HepG2 (cell line): Measurements from ENCODE around the gene FOXR1. TPM values are rescaled to one million over a fixed set of nuclear protein-coding genes. Genes with fewer than 3 reads are reported as not detected.

Experiments used
- ATAC-seq: fragments of 200-7000 bp; cut with Tn5 transposase; 3 replicates; pipeline ENCODE4 v1.9.1; 2020; ENCODE audit warnings: mild to moderate bottlenecking, moderate library complexity
- BruUV-seq: library from RNA; stranded (reverse); fragments of 400-500 nt; replicated peaks from 2 replicates; lab custom pipeline; 2021; lab: Mats Ljungman, UMichigan
- CTCF ChIA-PET: fragments of 300-600 bp; formaldehyde crosslinking; extraction: SDS; loops from one replicate; lab custom pipeline; 2021; ENCODE audit warnings: low total read pairs, inconsistent platforms, low intra/inter-chr PET ratio; lab: Yijun Ruan, JAX
- POLR2A ChIA-PET: fragments of 350-600 bp; sonication (Branson Sonifier 250); formaldehyde crosslinking; loops from one replicate; lab custom pipeline; 2020; ENCODE audit warnings: antibody characterized with exemption, inconsistent platforms; lab: Yijun Ruan, JAX
- DNase-seq: peaks from one replicate; pipeline ENCODE4 v3.0.0-alpha.2; 2015; ENCODE audit warnings: low spot score
- FAIRE-seq: peaks from 3 replicates; lab custom pipeline; 2011; peaks lifted over from hg19 to GRCh38; lab: Jason Lieb, UNC
- H2AFZ ChIP-seq: one replicate; pipeline ENCODE4 v1.6.1; 2011; ENCODE audit warnings: low read length, inconsistent platforms
- H3K27ac ChIP-seq: fragments of 300-600 bp; 3 replicates; pipeline ENCODE4 v1.8.0; 2011; ENCODE audit warnings: mixed run types, mild to moderate bottlenecking, mixed read lengths, low read length, inconsistent platforms; ENCODE audit not compliant: insufficient read depth; ENCODE audit errors: extremely low read length
- H3K27me3 ChIP-seq, 2 experiments: fragments of 200-600 bp in 1 of 2; 2 replicates in 1 of 2; 3 replicates in 1 of 2; pipeline versions ENCODE4 v1.6.0 to v1.8.0; 2011; ENCODE audit warnings: low read length in 2 of 2, mild to moderate bottlenecking in 2 of 2, moderate library complexity in 2 of 2, inconsistent platforms in 1 of 2; ENCODE audit not compliant: insufficient read depth in 2 of 2, control insufficient read depth in 1 of 2
- H3K36me3 ChIP-seq, 2 experiments: fragments of 200-600 bp in 1 of 2; replicated peaks in 1 of 2; 2 replicates in 1 of 2; 3 replicates in 1 of 2; pipeline versions ENCODE4 v1.5.1 to v1.8.0; 2011; ENCODE audit warnings: low read length in 2 of 2, inconsistent platforms in 1 of 2; ENCODE audit not compliant: insufficient read depth in 2 of 2, control insufficient read depth in 1 of 2
- H3K4me1 ChIP-seq: 2 replicates; pipeline ENCODE4 v1.5.1; 2012; ENCODE audit warnings: low read length, inconsistent platforms; ENCODE audit not compliant: insufficient read depth
- H3K4me2 ChIP-seq: 2 replicates; pipeline ENCODE4 v1.6.0; 2011; ENCODE audit warnings: low read depth, low read length, inconsistent platforms
- H3K4me3 ChIP-seq, 3 experiments: fragments of 200-600 bp in 1 of 3; sonication (generic), shearing (Covaris generic) in 1 of 3; replicated peaks in 1 of 3; 2 replicates each; pipeline ENCODE4 v1.5.1; 2011 to 2016; ENCODE audit warnings: low read length in 3 of 3, inconsistent platforms in 2 of 3, low read depth in 2 of 3, mild to moderate bottlenecking in 2 of 3, control low read depth in 1 of 3, mixed read lengths in 1 of 3; ENCODE audit not compliant: insufficient read depth in 1 of 3
- H3K79me2 ChIP-seq: one replicate; pipeline ENCODE4 v1.6.1; 2011; ENCODE audit warnings: low read length, inconsistent platforms; ENCODE audit not compliant: insufficient read depth
- H3K9ac ChIP-seq: 2 replicates; pipeline ENCODE4 v1.6.0; 2011; ENCODE audit warnings: mild to moderate bottlenecking, low read depth, low read length, inconsistent platforms; ENCODE audit not compliant: insufficient read depth
- H3K9me3 ChIP-seq: 2 replicates; pipeline ENCODE4 v1.5.1; 2012; ENCODE audit warnings: mild to moderate bottlenecking, low read length
- H4K20me1 ChIP-seq: 2 replicates; pipeline ENCODE4 v1.6.0; 2011; ENCODE audit warnings: inconsistent platforms, mild to moderate bottlenecking, low read length, moderate library complexity; ENCODE audit not compliant: insufficient read depth
- CAMTA2 ChIP-seq: sonication (generic); formaldehyde crosslinking; IDR thresholded peaks from 2 replicates; pipeline ENCODE4 v1.4.0; 2020; ENCODE audit warnings: mild to moderate bottlenecking, missing genetic modification reagents, borderline replicate concordance
- ETV5 ChIP-seq: IDR thresholded peaks from 2 replicates; pipeline ENCODE4 v1.6.1; 2018; ENCODE audit warnings: missing biosample characterization, missing genetic modification reagents, inconsistent platforms, borderline replicate concordance
- FOXJ3 ChIP-seq: sonication (generic); formaldehyde crosslinking; IDR thresholded peaks from 2 replicates; pipeline ENCODE4 v1.4.0; 2020; ENCODE audit warnings: missing genetic modification reagents, mild to moderate bottlenecking, borderline replicate concordance
- GABPA ChIP-seq, 2 experiments: IDR thresholded peaks; 2 replicates each; pipeline ENCODE4 v1.6.1; 2011 to 2016; ENCODE audit warnings: low read depth in 2 of 2, low read length in 1 of 2, missing biosample characterization in 1 of 2, missing genetic modification characterization in 1 of 2
- NKX3-1 ChIP-seq: sonication (generic); formaldehyde crosslinking; IDR thresholded peaks from 2 replicates; pipeline ENCODE4 v1.5.0; 2020; ENCODE audit warnings: missing genetic modification reagents
- SAP130 ChIP-seq: IDR thresholded peaks from 2 replicates; pipeline ENCODE4 v1.6.1; 2016; ENCODE audit warnings: low read depth
- TEAD3 ChIP-seq: optimal IDR thresholded peaks from 2 replicates; pipeline ENCODE3; 2016; ENCODE audit warnings: borderline replicate concordance
- ZFY ChIP-seq: sonication (generic); formaldehyde crosslinking; IDR thresholded peaks from 2 replicates; pipeline ENCODE4 v1.4.0; 2020; ENCODE audit warnings: missing genetic modification reagents
- ZNF451 ChIP-seq: sonication (generic); formaldehyde crosslinking; IDR thresholded peaks from 2 replicates; pipeline ENCODE4 v1.5.0; 2020; ENCODE audit warnings: mild to moderate bottlenecking, missing genetic modification reagents
- ZNF777 ChIP-seq: sonication (generic); formaldehyde crosslinking; IDR thresholded peaks from 2 replicates; pipeline ENCODE4 v1.4.0; 2020; ENCODE audit warnings: missing genetic modification reagents
- WGBS: methylation state at CpG from one replicate; pipeline ENCODE4 v1.1.6; 2017; ENCODE audit warnings: low lambda C conversion rate; 5-methylcytosine and 5-hydroxymethylcytosine counted together
- in situ Hi-C: cut with HindIII; loops from 2 replicates; pipeline ENCODE4 v1.10.0; 2017; ENCODE audit warnings: low pct_unique_long_range_greater_than_20kb; ENCODE audit not compliant: extremely low pct_ligation_motif_present
- intact Hi-C: fragments of 100-400 bp; cut with micrococcal nuclease; formaldehyde crosslinking; loops from one replicate; pipeline ENCODE4 v1.10.0; 2022; ENCODE audit not compliant: unreplicated experiment
- polyA plus RNA-seq, 8 experiments: library from polyadenylated mRNA; depleted of rRNA in 3 of 8; stranded (reverse) in 7 of 8; unstranded in 1 of 8; fragments of >200 nt; fragmentation: Illumina TruSeq in 4 of 8; extraction: Trizol in 4 of 8; gene quantifications; 2 replicates each; pipeline versions ENCODE4 v1.2.1 to v1.2.3, GENCODE V29; 2011 to 2016; ENCODE audit warnings: low read depth in 4 of 8, missing spikeins in 1 of 8, mixed read lengths in 1 of 8; ENCODE audit not compliant: insufficient read depth in 1 of 8
- total RNA-seq, 5 experiments: library from RNA; depleted of rRNA; stranded (reverse); fragments of >200 nt; fragmentation: Illumina TruSeq; extraction: Trizol; gene quantifications; 2 replicates each; pipeline ENCODE4 v1.2.3, GENCODE V29; 2016; ENCODE audit warnings: low read depth in 1 of 5
- TF ChIP-seq, protein P1 (sequence below): IDR thresholded peaks from 2 replicates; pipeline ENCODE4 v1.6.1; 2016; ENCODE audit warnings: missing compliant biosample characterization, missing genetic modification reagents, borderline replicate concordance
- TF ChIP-seq, protein P2 (sequence below): sonication (generic); formaldehyde crosslinking; IDR thresholded peaks from 2 replicates; pipeline ENCODE4 v1.5.1; 2020; ENCODE audit warnings: missing genetic modification reagents, mild to moderate bottlenecking, borderline replicate concordance
- TF ChIP-seq, protein P3 (sequence below): sonication (generic); formaldehyde crosslinking; IDR thresholded peaks from 2 replicates; pipeline ENCODE4 v1.5.1; 2020; ENCODE audit warnings: mild to moderate bottlenecking, missing genetic modification reagents, moderate library complexity

The FOXR1 gene
- total and polyA plus RNA-seq, 2 of the 13 experiments (the other 11 are each of a cell fraction or from before 2014, with no cell fraction given) = not detected

DNA sequence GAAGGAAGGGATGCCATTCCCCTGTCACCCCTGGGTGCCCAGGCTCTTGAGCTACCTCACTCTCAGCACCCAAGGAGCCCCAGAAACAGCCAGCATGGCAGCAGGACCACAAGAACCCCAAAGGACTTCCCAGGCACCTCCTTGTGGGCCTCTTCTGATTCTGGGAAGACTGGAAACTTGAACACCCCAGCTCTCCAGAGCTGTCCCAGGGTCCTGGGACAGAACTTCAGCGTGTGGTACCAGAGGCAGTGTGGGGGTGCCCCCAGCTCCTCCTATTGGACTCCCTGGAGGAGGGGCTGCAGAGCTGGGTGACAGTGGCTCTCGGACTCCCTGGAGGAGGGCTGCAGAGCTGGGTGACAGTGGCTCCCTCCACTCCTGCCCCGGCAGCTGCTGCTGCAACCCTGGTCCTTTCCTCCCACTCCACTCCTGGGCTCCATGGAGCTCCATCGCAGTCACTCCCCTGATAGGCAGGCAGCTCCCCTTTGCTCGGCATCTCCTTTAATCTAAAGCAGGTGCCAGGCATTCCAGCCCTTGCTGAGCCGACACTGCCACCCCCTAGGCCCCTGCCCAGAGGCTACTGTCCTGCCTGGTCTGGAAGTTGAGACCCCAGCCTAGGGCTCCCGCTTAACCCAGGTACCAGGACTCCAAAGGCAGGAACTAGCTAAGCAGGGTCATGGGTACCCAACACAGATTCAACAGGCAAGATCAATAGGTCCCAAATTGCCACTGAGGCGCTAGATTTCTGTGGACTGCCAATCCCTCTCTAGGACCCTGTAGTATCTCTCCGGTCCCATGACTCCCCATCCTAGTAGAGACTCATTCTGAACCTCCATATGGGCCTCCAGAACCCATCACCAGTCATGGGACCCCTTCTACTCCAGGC, 48.6 kb upstream of the FOXR1 start (continued):
- TF ChIP-seq FOXJ3 (CRISPR knock-in tag) = no peak

DNA sequence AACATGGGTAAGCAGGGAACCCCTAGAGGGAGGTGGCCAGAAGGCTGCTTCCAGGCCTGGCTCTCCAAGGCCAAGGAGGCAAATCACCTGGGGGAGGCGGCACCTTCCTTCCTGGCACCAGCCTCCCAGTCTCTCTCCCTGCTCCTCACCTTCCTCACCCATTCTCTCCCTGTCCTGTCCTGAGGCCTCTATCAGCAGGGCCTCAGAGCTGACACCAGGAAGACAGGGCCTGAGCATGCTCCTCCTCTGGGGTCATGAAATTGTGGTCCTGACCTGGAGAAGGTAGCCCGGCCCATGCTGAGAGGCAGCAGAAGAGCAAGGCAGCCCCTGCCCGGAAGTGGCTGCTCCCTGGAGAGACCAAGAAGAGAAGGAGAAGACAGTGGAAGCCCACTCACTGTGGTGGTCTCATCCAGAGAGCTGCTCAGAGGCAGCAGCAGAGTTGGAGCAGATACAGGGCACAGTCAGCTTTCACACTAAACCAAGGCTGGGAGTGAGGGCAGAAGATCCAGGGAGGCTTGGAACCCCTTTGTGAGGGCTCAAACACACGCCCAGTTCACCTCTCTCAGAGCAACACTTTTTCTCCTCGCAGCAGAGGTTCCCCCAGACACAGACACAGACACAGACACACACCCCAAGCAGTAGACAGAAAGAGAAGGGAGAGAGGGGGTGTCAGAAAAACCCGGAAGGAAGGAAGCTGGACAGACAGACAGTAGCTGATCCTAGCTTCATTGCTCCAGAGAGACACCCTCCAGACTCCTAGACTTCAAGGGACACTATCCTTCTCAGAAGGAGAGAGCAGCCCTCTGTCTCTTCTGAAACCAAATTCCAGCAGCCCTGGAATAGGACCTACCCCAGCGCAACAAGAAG, 47.6 kb upstream of the FOXR1 start:
- FAIRE-seq = no peak
- in situ Hi-C loops = no loop called here
- H3K4me3 ChIP-seq = peak overlapping the region; percentile 87 to 97 (median 90)
- ChIA-PET POLR2A (interaction anchor here (0.6 to 2.9 kb wide), 2 partner anchors 7 to 131 kb away, joined by 3 to 14 read pairs; no protein-coding TSS in a partner anchor), CTCF (interaction anchor here (9.8 kb wide), 1 partner anchor 16 kb away, joined by 188 read pairs; no protein-coding TSS in a partner anchor)
- peak overlapping the region; percentile 75 for H3K9ac ChIP-seq
- ATAC-seq = no peak
- no peaks in the 10 kb centered on the region for H3K9me3 ChIP-seq
- peak overlapping the region; percentile 94 for H3K4me2 ChIP-seq
- H3K36me3 ChIP-seq = no peaks in the 10 kb centered on the region
- DNase-seq = no peak
- peak overlapping the region; percentile 55 for H3K27ac ChIP-seq
- intact Hi-C loops = no loop called here
- H3K4me1 ChIP-seq = peaks cover 78% of the 10 kb centered on the region
- peaks cover 42% of the 10 kb centered on the region for H3K79me2 ChIP-seq
- no peaks in the 10 kb centered on the region for H4K20me1 ChIP-seq
- WGBS = 17% methylated on average over 6 of the region's 7 CpGs
- H3K27me3 ChIP-seq = no peaks in the 10 kb centered on the region; a peak in 1 of 5 replicates
- no TSS peak for BruUV-seq
- no peak overlapping the region for H2AFZ ChIP-seq
- TF ChIP-seq ZNF451 (0 out of 2 replicates have a peak, but pooled peaks have one; percentile 37), SAP130 (CRISPR knock-in tag) (peak; percentile 14), ZNF777 (CRISPR knock-in tag) (no peak; the same call in 1 of the 2 replicates), TEAD3 (CRISPR knock-in tag) (no peak), ETV5 (CRISPR knock-in tag) (no peak), GABPA (IDR thresholded peaks at IDR 0.05; ENCODE audit: low read depth, low read length) (no peak), GABPA (CRISPR knock-in tag; IDR thresholded peaks at IDR 0.05; ENCODE audit: low read depth) (no peak), CAMTA2 (no peak), NKX3-1 (CRISPR knock-in tag) (no peak), ZFY (CRISPR knock-in tag) (peak; percentile 33; the same call in 1 of the 2 replicates)
- TF ChIP-seq, protein P1, sequence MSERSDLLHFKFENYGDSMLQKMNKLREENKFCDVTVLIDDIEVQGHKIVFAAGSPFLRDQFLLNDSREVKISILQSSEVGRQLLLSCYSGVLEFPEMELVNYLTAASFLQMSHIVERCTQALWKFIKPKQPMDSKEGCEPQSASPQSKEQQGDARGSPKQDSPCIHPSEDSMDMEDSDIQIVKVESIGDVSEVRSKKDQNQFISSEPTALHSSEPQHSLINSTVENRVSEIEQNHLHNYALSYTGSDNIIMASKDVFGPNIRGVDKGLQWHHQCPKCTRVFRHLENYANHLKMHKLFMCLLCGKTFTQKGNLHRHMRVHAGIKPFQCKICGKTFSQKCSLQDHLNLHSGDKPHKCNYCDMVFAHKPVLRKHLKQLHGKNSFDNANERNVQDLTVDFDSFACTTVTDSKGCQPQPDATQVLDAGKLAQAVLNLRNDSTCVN (CRISPR knock-in tag) = no peak
- TF ChIP-seq, protein P2, sequence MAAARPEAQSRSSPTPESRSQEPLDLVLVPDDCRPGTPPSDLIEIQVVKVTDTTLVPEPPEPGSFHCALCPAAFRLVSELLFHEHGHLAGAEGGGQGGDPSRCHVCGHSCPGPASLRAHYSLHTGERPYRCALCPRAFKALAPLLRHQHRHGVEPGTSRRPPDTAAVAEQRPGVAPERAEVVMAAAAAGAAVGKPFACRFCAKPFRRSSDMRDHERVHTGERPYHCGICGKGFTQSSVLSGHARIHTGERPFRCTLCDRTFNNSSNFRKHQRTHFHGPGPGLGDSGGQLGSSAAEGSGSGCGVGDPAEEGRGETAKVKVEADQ (CRISPR knock-in tag) = no peak
- TF ChIP-seq, protein P3, sequence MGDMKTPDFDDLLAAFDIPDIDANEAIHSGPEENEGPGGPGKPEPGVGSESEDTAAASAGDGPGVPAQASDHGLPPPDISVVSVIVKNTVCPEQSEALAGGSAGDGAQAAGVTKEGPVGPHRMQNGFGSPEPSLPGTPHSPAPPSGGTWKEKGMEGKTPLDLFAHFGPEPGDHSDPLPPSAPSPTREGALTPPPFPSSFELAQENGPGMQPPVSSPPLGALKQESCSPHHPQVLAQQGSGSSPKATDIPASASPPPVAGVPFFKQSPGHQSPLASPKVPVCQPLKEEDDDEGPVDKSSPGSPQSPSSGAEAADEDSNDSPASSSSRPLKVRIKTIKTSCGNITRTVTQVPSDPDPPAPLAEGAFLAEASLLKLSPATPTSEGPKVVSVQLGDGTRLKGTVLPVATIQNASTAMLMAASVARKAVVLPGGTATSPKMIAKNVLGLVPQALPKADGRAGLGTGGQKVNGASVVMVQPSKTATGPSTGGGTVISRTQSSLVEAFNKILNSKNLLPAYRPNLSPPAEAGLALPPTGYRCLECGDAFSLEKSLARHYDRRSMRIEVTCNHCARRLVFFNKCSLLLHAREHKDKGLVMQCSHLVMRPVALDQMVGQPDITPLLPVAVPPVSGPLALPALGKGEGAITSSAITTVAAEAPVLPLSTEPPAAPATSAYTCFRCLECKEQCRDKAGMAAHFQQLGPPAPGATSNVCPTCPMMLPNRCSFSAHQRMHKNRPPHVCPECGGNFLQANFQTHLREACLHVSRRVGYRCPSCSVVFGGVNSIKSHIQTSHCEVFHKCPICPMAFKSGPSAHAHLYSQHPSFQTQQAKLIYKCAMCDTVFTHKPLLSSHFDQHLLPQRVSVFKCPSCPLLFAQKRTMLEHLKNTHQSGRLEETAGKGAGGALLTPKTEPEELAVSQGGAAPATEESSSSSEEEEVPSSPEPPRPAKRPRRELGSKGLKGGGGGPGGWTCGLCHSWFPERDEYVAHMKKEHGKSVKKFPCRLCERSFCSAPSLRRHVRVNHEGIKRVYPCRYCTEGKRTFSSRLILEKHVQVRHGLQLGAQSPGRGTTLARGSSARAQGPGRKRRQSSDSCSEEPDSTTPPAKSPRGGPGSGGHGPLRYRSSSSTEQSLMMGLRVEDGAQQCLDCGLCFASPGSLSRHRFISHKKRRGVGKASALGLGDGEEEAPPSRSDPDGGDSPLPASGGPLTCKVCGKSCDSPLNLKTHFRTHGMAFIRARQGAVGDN (CRISPR knock-in tag) = peak; percentile 51; the same call in 1 of the 2 replicates
